ENCODE measurements around the gene RARS2. TPM values are rescaled to one million over a fixed set of nuclear protein-coding genes. Genes with fewer than 3 reads are reported as not detected.

Gene RARS2, protein sequence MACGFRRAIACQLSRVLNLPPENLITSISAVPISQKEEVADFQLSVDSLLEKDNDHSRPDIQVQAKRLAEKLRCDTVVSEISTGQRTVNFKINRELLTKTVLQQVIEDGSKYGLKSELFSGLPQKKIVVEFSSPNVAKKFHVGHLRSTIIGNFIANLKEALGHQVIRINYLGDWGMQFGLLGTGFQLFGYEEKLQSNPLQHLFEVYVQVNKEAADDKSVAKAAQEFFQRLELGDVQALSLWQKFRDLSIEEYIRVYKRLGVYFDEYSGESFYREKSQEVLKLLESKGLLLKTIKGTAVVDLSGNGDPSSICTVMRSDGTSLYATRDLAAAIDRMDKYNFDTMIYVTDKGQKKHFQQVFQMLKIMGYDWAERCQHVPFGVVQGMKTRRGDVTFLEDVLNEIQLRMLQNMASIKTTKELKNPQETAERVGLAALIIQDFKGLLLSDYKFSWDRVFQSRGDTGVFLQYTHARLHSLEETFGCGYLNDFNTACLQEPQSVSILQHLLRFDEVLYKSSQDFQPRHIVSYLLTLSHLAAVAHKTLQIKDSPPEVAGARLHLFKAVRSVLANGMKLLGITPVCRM
- total RNA-seq = 39.5 and 47.2 TPM in 2 replicates

DNA sequence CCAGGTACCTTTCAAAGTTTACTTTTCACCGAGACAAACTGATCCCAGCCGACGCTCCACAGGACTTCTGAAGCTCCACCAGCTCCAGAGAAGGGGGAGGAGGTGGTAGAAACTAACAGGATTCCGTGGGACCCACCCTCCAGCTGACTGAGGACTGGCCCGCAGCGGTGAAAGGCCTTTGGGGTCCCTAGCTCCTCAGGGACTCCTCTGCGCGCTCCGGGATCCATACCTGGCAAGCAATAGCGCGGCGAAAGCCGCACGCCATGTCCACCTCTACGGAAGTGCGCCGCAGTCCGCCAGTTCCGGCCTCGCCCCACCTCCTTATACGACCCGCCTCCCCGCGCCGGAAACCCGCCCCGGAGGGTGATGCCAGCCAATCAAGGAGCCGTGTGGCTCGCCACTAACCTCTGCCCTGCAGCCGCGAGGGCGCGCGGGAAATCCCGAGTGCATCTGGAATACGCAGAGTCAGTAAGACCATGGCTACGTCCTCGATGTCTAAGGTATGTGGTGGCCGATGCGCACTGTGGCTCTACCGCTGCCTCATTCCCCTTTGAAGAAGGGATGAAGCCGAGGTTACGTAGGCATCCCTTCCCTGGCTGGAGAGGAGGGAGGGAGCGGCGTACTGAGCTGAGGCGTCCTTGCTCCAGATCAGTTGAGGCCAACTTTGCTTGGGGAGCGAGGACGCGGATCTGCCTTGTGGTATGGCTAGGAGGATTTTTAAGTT lies at the start of gene RARS2, which contains the start of gene ORC3:
RARS2 (minus strand) TSS at position 295 of the 724 bp plus-strand sequence; CDS start at position 265, 30 bp downstream.
ORC3 (plus strand) TSS at position 443 of the 724 bp plus-strand sequence; CDS start at position 477, 34 bp downstream.

GRCh38 chr6:87472525-87473418 lies 117.0 kb downstream of the RARS2 start, which contains the start of gene SLC35A1:
TSS of gene SLC35A1 (plus strand) at chr6:87472974. CDS start at chr6:87473004, 30 bp downstream.

Other genes starting within 250 kb of the RARS2 start
- gene C6orf163, start 245.2 kb downstream of the RARS2 start, total RNA-seq = 1.00 and 2.1 TPM in 2 replicates
- 0.37 and 0.66 TPM in 2 replicates for gene CFAP206, start 182.0 kb downstream of the RARS2 start, total RNA-seq
- 15.9 and 22.7 TPM in 2 replicates for gene SLC35A1, start 117.0 kb downstream of the RARS2 start, total RNA-seq
- gene ORC3, start 148 bp upstream of the RARS2 start, total RNA-seq = 23.1 and 30.2 TPM in 2 replicates
- gene AKIRIN2, start 112.2 kb upstream of the RARS2 start, total RNA-seq = 18.6 and 23.5 TPM in 2 replicates